Vagina (tissue), 2 donors: ENCODE measurements around the gene SIRPD. TPM values are rescaled to one million over a fixed set of nuclear protein-coding genes. Genes with fewer than 3 reads are reported as not detected.

ENCODE experiments used
- DNase-seq, 2 donors: peaks; one replicate each; pipeline ENCODE4 v3.0.0-alpha.2; 2017; ENCODE audit errors: extremely low spot score in 2 of 2
- H3K27ac ChIP-seq: fragments of 200-600 bp; sonication (generic); one replicate; pipeline ENCODE4 v1.5.1; 2019
- H3K27me3 ChIP-seq: fragments of 200-600 bp; sonication (generic); one replicate; pipeline ENCODE4 v1.5.1; 2019
- H3K36me3 ChIP-seq, 2 donors: fragments of 200-600 bp; sonication (generic); one replicate each; pipeline ENCODE4 v1.5.1; 2017 to 2019
- H3K4me1 ChIP-seq: fragments of 200-600 bp; sonication (generic); one replicate; pipeline ENCODE4 v1.5.1; 2019
- H3K4me3 ChIP-seq, 2 donors: fragments of 200-600 bp; sonication (generic); 1 replicate in 1 of 2; 2 replicates in 1 of 2; pipeline ENCODE4 v1.5.1; 2016 to 2019
- H3K9me3 ChIP-seq: fragments of 200-600 bp; sonication (generic); one replicate; pipeline ENCODE4 v1.5.1; 2019
- CTCF ChIP-seq, 3 experiments: fragments of 450-650 bp in 2 of 3; fragments of 200-600 bp in 1 of 3; sonication (generic) in 1 of 3; IDR thresholded peaks; one replicate each; pipeline ENCODE4 v1.5.1; 2017 to 2019; ENCODE audit warnings: antibody characterized with exemption in 3 of 3, mild to moderate bottlenecking in 2 of 3, moderate library complexity in 2 of 3
- POLR2A ChIP-seq, 2 donors: fragments of 450-650 bp; IDR thresholded peaks; one replicate each; pipeline ENCODE4 v1.6.1; 2017; ENCODE audit warnings: antibody characterized with exemption in 2 of 2, mild to moderate bottlenecking in 2 of 2, moderate library complexity in 2 of 2
- POLR2AphosphoS5 ChIP-seq, 2 donors: sonication (generic); formaldehyde crosslinking; IDR thresholded peaks; one replicate each; pipeline ENCODE4 v1.9.0; 2017; ENCODE audit warnings: antibody characterized with exemption in 2 of 2, mild to moderate bottlenecking in 2 of 2, low read depth in 1 of 2; ENCODE audit not compliant: insufficient read depth in 1 of 2
- intact Hi-C: fragments of 100-400 bp; cut with DNase I; formaldehyde crosslinking; loops from one replicate; pipeline ENCODE4 v1.15.1; 2023
- total RNA-seq: library from RNA; depleted of rRNA; stranded (reverse); fragments of >200 nt; gene quantifications from one replicate; pipeline ENCODE4 v1.2.3, GENCODE V29; 2016

SIRPD gene
- not detected for total RNA-seq

GRCh38 chr20:1557605-1558004 is at the start of gene SIRPD:
Gene SIRPD (minus strand): TSS chr20:1557705. CDS start chr20:1557653, 52 bp downstream.
- Histone ChIP-seq H3K36me3 (no peaks in the 10 kb centered on the region), H3K4me3 (no peak within 1 kb of the TSS), H3K27me3 (no peaks in the 10 kb centered on the region), H3K27ac (no peak within 1 kb of the TSS), H3K4me1 (no peaks in the 10 kb centered on the region), H3K9me3 (no peaks in the 10 kb centered on the region)
- TF ChIP-seq POLR2A (IDR thresholded peaks at IDR 0.05) (no peak), POLR2AphosphoS5 (IDR thresholded peaks at IDR 0.05; ENCODE audit: insufficient read depth in 1 of 2, low read depth in 1 of 2) (no peak), CTCF (IDR thresholded peaks at IDR 0.05) (no peak)
- intact Hi-C loops: no loop called here
- no peak for DNase-seq

GRCh38 chr20:1600736-1601135 is 43.2 kb upstream of the SIRPD start:
- no peaks in the 10 kb centered on the region for H3K27me3 ChIP-seq
- no peak overlapping the region for H3K4me3 ChIP-seq
- TF ChIP-seq POLR2AphosphoS5 (IDR thresholded peaks at IDR 0.05; ENCODE audit: insufficient read depth in 1 of 2, low read depth in 1 of 2): no peak
- no peak for TF ChIP-seq POLR2A (IDR thresholded peaks at IDR 0.05)
- TF ChIP-seq CTCF (IDR thresholded peaks at IDR 0.05): no peak
- H3K27ac ChIP-seq: no peak overlapping the region
- DNase-seq: no peak
- no peaks in the 10 kb centered on the region for H3K36me3 ChIP-seq
- H3K9me3 ChIP-seq: no peaks in the 10 kb centered on the region
- intact Hi-C loops: no loop called here
- no peaks in the 10 kb centered on the region for H3K4me1 ChIP-seq

- no peaks in the 10 kb centered on the region for H3K27me3 ChIP-seq
- no peaks in the 10 kb centered on the region for H3K4me1 ChIP-seq
- no peaks in the 10 kb centered on the region for H3K9me3 ChIP-seq
- H3K27ac ChIP-seq: no peak overlapping the region
- no peak for DNase-seq
- no peak for TF ChIP-seq POLR2AphosphoS5 (IDR thresholded peaks at IDR 0.05; ENCODE audit: insufficient read depth in 1 of 2, low read depth in 1 of 2)
- no peak for TF ChIP-seq CTCF (IDR thresholded peaks at IDR 0.05)
- no peak for TF ChIP-seq POLR2A (IDR thresholded peaks at IDR 0.05)
- no peak overlapping the region for H3K4me3 ChIP-seq
- no peaks in the 10 kb centered on the region for H3K36me3 ChIP-seq
- intact Hi-C loops: no loop called here
Measured at GRCh38 chr20:1595333-1595732, 37.8 kb upstream of the SIRPD start.

- H3K27ac ChIP-seq: no peak overlapping the region
- no peak for DNase-seq
- intact Hi-C loops: no loop called here
Measured at GRCh38 chr20:1588533-1589460, 31.3 kb upstream of the SIRPD start.

More at GRCh38 chr20:1588533-1589460, 31.3 kb upstream of the SIRPD start:
- TF ChIP-seq POLR2A (IDR thresholded peaks at IDR 0.05) (no peak), POLR2AphosphoS5 (IDR thresholded peaks at IDR 0.05; ENCODE audit: insufficient read depth in 1 of 2, low read depth in 1 of 2) (no peak), CTCF (IDR thresholded peaks at IDR 0.05) (no peak)
- Histone ChIP-seq H3K4me3 (no peak overlapping the region), H3K27me3 (no peaks in the 10 kb centered on the region), H3K36me3 (no peaks in the 10 kb centered on the region), H3K4me1 (no peaks in the 10 kb centered on the region), H3K9me3 (no peaks in the 10 kb centered on the region)
